ENCODE measurements around the gene THNSL1.

The THNSL1 gene

DNA sequence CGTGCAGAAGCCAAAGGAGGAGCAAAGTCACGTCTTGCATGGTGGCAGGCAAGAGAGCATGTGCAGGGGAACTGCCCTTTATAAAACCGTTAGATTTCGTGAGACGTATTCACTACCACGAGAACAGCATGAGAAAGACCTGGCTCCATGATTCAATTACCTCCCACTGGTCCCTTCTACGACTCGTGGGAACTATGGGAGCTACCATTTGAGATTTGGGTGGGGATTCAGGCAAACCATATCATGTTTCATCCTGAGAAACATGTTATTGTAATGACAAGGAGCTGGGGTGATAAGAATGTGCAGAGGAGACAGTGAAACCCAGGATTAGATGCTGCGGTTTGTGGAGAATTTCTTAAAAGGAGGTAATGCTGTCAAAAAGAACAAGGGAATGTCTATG, 34.0 kb downstream of the THNSL1 start:
- DNase-seq (ENCODE audit: low read depth): no peak
- TF ChIP-seq, protein P1, sequence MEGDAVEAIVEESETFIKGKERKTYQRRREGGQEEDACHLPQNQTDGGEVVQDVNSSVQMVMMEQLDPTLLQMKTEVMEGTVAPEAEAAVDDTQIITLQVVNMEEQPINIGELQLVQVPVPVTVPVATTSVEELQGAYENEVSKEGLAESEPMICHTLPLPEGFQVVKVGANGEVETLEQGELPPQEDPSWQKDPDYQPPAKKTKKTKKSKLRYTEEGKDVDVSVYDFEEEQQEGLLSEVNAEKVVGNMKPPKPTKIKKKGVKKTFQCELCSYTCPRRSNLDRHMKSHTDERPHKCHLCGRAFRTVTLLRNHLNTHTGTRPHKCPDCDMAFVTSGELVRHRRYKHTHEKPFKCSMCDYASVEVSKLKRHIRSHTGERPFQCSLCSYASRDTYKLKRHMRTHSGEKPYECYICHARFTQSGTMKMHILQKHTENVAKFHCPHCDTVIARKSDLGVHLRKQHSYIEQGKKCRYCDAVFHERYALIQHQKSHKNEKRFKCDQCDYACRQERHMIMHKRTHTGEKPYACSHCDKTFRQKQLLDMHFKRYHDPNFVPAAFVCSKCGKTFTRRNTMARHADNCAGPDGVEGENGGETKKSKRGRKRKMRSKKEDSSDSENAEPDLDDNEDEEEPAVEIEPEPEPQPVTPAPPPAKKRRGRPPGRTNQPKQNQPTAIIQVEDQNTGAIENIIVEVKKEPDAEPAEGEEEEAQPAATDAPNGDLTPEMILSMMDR (IDR thresholded peaks at IDR 0.05; ENCODE audit: insufficient read depth, low read depth, low read length, missing control alignments): no peak
- H3K4me3 ChIP-seq (ENCODE audit: low read length): no peak overlapping the region

DNA sequence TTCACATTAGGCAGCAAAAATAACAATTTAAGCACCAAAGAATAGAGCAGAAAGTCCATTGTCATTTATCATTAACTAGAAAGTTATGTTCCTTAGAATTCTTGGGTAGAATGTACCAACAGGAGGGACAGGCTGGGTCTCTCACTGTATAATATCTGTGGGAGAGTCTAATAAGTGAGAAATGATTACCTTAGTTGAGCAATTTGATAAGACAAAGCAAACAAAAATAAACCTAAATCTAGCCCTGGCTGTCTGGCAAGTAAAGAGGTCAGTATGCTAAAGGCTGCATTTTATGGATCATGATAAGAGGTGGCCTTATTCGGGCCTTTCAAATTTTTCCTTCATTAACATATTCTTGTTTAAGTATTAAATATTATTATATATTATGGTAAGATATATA, 35.6 kb downstream of the THNSL1 start:
- TF ChIP-seq, protein P1 (IDR thresholded peaks at IDR 0.05; ENCODE audit: insufficient read depth, low read depth, low read length, missing control alignments): no peak

DNA sequence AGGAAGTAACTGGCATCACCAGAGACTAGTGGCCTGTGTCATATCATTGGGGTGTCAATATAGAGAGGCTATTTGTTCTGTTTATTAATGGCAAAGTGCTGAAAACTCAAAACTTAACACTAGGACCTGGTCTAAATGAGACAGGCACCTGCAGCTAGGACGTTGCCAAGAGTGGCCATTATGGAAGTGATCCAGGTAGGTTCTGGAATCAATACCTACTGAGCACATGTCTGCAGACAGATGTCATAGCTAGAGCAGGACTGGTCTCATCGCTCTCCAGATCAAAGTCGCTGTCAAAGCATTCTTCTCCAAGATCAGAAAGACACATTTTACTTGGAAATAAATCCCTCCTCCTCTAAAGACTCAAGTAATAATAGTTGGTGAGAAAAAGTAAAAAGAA, 40.3 kb downstream of the THNSL1 start:
- TF ChIP-seq, protein P1 (IDR thresholded peaks at IDR 0.05; ENCODE audit: insufficient read depth, low read depth, low read length, missing control alignments): no peak
- no peak overlapping the region for H3K4me3 ChIP-seq (ENCODE audit: low read length)
- DNase-seq (ENCODE audit: low read depth): no peak

More for the DNA sequence above, 35.6 kb downstream of the THNSL1 start:
- H3K4me3 ChIP-seq (ENCODE audit: low read length): no peak overlapping the region
- DNase-seq (ENCODE audit: low read depth): no peak

DNA sequence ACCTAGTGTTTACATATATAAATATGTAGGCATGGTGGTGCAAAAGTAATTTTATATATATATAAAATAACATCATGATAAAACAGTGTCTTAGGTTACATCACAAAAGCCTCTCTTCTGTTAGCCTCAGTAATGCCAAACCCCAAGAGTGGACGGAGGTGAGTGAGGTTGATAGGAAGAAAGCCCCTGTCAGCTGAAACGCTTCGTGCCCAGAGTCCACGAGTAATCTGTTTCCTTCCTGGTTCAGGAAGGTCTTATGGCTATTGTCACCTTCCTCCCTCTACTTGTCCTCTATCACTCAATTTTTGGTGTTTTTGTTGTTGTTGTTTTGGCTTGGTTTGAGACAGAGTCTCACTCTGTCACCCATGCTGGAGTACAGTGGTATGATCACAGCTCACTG, 41.5 kb downstream of the THNSL1 start:
- TF ChIP-seq, protein P1 (IDR thresholded peaks at IDR 0.05; ENCODE audit: insufficient read depth, low read depth, low read length, missing control alignments): no peak
- DNase-seq (ENCODE audit: low read depth): no peak

DNA sequence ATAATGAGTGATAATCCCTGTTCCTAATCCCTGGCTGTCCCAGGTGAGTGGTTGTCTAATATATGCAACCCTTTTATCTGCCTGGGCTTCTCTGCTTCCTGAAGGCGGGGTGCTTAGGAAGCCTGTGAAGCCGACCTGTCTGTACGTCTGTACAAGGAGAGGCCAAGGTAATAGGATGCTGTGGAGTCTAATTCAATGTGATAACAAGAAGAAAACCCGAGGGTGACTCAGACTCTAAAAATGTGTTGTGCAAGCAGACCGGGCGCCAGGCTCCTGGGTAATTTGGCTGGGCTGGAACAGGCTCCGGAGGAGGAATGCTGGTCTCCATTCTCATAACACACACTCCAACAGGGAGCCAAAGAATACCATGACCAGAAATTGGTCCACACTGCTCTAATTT, 43.6 kb downstream of the THNSL1 start:
- peak; percentile 96 for DNase-seq (ENCODE audit: low read depth)

More for the DNA sequence above, 41.5 kb downstream of the THNSL1 start:
- H3K4me3 ChIP-seq (ENCODE audit: low read length): no peak overlapping the region

DNA sequence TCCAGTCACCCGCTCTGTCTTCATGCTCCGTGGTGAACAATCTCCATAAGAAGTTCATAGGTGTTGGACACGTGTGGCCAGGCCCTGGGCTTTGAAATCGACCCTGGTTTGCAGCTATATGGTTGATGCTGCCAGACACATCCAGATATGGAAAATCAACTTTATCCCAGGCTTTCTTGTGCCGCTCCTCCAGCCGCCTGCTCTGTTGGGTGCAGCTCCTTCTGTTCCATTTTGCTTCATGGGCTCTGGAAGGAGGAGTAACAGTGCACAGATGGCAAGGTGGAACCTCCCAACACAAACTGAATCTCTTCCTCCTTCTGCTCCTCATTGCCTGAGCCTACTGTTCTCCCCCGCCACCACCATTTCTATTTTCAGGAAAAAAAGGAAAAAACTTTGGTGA, 44.7 kb downstream of the THNSL1 start:
- TF ChIP-seq, protein P1 (IDR thresholded peaks at IDR 0.05; ENCODE audit: insufficient read depth, low read depth, low read length, missing control alignments): no peak
- no peak overlapping the region for H3K4me3 ChIP-seq (ENCODE audit: low read length)
- DNase-seq (ENCODE audit: low read depth): no peak

More for the DNA sequence above, 43.6 kb downstream of the THNSL1 start:
- TF ChIP-seq, protein P1 (IDR thresholded peaks at IDR 0.05; ENCODE audit: insufficient read depth, low read depth, low read length, missing control alignments): no peak
- no peak overlapping the region for H3K4me3 ChIP-seq (ENCODE audit: low read length)

DNA sequence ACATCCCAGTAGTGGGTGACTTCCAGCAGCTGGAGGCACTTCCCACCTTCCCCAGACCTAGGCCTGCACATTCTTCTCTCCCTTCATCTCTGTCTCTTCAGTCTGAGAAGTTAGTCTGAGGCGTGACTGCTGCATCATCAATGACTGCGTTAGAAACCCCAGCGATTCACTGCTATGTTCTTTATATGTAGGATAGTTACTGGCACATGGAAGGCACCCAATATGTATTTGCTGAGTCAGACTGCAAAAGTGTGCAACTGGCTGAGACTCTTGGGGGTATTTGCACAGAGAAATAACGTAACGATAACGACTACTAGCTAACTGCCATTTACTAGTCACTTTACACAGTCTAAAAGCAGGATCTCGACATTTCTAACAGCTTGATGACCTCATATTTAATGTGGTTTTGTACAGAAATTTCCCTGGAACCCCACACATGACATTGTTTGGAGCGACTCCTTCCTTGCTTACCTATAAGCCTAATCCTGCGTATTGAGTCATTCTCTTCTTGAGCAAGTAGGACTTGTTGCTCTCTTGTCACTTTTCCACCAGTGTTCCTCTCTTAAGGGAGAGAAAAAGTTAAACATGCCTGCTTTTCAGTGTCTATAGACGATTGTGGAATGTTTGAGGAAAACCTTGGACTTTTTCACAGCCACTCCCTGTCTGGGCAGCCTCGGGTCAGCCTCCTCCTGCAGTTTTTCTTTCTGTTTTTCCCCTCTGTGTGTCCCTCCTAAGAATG, 45.5 kb downstream of the THNSL1 start:
- no peak overlapping the region for H3K4me3 ChIP-seq (ENCODE audit: low read length)
- TF ChIP-seq, protein P1 (IDR thresholded peaks at IDR 0.05; ENCODE audit: insufficient read depth, low read depth, low read length, missing control alignments): no peak
- peak; percentile 78 for DNase-seq (ENCODE audit: low read depth)

Data from epithelial cell of esophagus (primary cell).